DMS53 (cell line): ENCODE data around the gene OR2T29.
A peak's percentile ranks its signal among the peaks of the same experiment; 100 is the strongest.
"Not testable (repeated sequence)": the region's sequence is repeated elsewhere in the genome, so short reads cannot be mapped to it uniquely, and the experiment has no call there.

Experiments
- DNase-seq: peaks from one replicate; lab custom pipeline; 2025; lab: John Stamatoyannopoulos, UW

OR2T29 gene

DNA sequence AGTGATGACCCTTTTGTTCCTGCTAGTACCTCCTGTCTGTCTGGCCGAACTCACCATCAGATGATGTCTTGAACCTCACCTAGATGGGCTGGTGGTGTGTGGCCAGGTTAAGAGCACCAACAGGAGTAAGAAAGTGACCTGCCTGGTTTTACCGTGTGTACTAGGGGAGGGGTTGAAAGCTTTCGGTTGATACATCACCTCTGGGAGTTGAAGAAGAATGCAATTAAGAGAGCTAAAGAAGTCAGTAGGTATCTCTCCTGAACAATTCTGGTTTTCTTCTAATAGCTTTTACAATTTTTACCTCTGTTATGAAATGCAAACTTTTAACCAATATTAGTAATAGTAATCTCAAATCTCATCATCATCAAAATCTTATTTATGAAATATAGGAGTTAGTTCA is at the start of gene OR2T29:
Gene OR2T29, minus strand, starts transcription at position 101 of the 400 bp plus-strand sequence. CDS start 3,281 bp downstream, outside the sequence.
- not testable (repeated sequence) for DNase-seq

GRCh38 chr1:248611883-248612414 is 49.4 kb upstream of the OR2T29 start:
- peak; percentile 24 for DNase-seq

GRCh38 chr1:248610301-248610700 is 47.7 kb upstream of the OR2T29 start:
- no peak for DNase-seq

DNA sequence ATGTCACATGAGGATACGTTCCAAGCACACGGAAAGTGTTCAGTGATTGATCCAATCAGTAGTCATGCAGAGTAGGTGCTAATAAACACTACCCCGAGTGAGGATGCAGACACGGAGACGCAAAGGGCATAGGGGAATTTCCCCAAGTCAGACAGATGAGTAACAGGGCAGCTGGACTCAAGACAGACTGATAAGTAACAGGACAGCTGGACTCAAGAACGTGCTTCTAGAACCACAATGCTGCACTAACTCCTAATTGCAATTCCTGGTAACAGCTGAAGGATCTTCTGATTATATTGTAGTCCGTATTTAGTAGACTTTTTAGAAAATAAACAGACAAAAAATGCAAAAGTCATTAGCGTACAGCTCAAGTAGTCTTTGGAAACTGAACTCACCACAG is 36.8 kb upstream of the OR2T29 start:
- no peak for DNase-seq

DNA sequence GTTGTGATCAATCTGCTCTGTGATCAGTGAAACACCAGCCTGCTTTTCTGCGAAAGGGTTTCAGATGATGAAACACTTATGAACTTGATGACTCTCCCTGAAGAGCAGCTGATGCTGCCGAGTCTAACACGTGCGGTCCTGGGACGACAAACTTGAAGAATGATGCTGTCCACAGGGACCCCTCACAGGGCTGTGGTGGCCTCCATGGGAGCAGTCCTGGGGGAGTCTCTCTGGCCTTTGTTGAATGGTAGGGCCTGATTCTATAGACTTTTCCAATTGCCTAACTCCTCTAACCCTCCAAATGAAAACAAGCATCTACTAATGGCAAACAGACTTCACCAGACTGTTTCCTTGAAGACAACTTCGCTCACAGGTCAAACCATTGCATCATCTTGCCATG is 35.0 kb upstream of the OR2T29 start, which contains the start of gene OR2T10:
Gene OR2T10, minus strand, starts transcription at position 112 of the 400 bp plus-strand sequence. CDS start 3,932 bp downstream, outside the sequence.
- no peak for DNase-seq

GRCh38 chr1:248596615-248597014 is 34.0 kb upstream of the OR2T29 start:
- DNase-seq, result peak; percentile 75

DNA sequence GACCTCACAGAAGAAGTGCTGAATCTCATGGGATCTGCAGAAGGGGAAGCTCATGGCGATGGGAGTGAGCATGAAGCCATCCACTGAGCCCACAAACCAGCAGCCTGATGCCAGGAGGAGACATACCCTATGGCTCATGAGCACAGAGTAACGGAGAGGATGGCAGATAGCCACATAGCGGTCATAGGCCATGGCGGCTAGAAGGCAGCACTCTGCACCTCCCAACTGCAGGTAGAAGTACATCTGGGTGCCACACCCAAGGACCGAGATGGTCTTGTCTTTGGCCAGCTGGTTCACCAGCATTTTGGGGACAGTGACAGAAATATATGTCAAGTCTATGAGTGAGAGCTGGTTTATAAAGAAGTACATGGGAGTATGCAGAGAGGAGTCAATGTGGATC is 30.7 kb upstream of the OR2T29 start:
- DNase-seq, result no peak

DNA sequence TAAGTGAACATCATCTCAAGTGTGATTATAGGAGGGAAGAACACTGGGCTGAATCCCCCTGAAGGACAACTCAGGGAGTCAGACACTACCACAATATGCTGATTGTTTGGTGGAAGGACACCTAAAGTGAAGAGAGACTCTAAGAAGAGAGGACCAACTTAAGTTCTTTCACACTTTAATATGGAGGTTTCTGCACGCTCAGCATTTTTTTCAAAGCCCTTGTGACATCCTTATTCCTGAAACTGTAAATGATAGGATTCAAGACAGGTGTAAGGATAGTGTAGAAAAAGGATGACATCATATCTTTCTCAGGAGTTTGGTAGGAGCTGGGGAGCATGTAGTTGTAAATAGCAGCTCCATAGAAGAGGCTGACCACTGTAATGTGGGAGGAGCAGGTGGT is 30.1 kb upstream of the OR2T29 start:
- DNase-seq, result no peak

GRCh38 chr1:248590055-248590454 is 27.5 kb upstream of the OR2T29 start:
- DNase-seq, result no peak

DNA sequence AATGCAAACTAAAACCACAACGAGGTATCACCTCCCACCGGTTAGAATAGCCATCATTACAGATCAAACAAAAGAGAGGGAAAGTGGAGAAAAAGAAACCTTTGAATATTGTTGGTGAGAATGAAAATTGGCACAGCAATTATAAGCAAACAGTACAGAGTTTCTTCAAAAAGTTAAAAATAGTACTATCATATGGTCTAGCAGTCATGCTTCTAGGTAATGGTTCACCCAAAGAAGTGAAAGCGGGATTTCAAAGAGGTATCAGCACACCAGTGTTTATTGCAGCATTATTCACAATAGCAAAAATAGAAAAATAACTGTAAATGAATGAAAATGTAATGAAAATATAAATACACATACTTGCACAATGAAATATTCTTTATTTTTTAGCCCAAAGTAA is 26.8 kb upstream of the OR2T29 start:
- DNase-seq, result no peak

GRCh38 chr1:248585266-248585665 is 22.7 kb upstream of the OR2T29 start:
- no peak for DNase-seq

- DNase-seq, result no peak
Measured at GRCh38 chr1:248576260-248576980, 13.8 kb upstream of the OR2T29 start.

GRCh38 chr1:248574657-248575056 is 12.1 kb upstream of the OR2T29 start, which contains the start of gene OR2T34:
TSS of gene OR2T34 (minus strand) at chr1:248574757. CDS start at chr1:248574757, 0 bp downstream.
- DNase-seq, result not testable (repeated sequence)

- not testable (repeated sequence) for DNase-seq
Measured at GRCh38 chr1:248573856-248574255, 11.3 kb upstream of the OR2T29 start.

DNA sequence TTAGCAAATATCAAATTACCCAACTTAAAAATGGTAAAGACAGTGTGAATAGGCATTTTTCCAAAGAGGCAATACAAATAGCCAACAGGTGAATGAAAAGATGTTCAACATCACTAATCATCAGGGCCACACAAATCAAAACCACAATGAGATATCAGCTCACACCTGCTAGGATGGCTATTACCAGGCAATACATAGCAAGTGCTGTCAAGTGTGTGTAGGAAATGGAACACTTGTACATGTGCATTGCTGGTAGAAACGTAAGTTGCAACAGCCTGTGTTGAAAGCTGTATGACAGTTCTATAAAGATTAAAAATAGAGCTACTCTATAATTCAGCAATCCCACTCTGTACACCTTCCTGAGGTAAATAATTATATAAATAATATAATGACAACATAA is 9.5 kb upstream of the OR2T29 start:
- not testable (repeated sequence) for DNase-seq

GRCh38 chr1:248570811-248571210 is 8.2 kb upstream of the OR2T29 start:
- DNase-seq, result not testable (repeated sequence)

DNA sequence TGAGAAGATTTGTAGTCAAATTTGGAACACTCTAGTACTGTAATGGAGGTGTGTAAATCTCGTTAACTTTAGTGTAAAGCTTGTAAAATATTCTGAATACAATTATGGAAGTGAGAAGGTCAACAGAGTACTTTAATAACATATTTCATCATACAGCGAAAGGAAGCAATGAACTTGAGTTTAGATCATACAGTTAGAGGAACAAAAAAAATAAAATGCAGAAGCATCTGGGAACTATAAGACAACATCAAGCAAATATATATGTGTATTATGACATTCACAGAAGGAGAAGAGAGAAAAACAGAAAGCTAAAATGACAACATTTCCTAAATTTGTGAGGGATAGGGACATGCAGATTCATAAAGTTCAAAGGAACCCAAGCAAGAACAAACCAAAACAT is 6.5 kb upstream of the OR2T29 start:
- DNase-seq, result not testable (repeated sequence)

DNA sequence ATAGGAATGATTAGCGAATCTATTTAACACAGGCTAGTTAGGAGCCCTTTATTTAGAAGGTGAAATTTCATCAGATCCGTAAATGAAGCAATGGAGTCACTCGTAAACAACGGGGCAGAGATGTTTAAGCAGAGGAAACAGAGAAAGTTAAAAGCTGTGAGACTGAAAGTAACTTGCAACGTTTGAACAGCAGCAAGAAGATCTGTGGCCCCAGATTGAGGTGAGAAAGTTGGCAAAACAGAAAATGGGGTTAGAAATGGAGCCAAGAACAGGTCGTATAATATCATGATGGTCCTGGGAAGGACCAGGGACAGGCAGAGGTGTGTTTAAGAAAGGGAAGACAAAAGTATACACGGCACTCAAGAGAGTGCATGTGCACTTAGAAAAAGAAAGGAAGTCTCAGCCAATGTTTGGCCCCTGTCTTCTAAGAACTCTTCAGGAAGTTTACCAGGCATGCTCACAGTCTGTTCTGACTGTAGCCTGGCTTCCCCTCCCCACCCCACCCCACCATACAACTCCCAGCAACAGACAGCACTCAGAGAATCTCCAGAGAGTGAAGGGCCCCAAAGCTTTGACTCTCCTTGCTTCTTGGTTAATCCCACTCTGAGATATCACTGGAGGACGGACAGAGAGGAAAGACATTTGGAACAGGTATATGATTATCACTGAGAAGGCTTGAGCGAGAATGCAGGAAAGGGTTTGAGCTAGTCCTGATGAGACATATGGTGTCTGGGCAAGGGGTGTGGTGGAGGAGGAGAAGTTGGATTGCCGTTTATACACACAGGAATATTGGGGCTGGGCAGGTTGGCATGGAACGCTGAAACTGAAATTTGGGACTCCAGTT is 3.2 kb upstream of the OR2T29 start:
- not testable (repeated sequence) for DNase-seq

GRCh38 chr1:248551027-248551426 is 11.5 kb downstream of the OR2T29 start:
- not testable (repeated sequence) for DNase-seq

DNA sequence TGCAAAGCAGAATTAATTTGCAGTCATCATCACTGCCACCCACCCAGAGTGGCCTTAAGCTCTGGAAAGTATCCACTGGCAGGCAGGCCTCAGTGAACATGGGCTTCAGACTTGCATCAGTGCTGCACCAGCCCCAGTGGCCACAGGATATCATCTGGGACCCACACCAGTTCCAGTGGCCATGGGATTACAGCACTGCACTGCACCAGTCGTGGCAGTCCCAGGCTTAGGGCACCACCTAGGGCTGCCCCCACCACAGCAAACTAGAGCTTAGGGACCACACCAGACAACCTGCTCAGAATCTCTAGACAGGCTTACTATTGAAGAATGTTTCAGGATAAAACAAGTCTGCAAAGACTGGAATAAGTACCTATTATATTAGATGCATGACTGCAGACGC is 15.2 kb downstream of the OR2T29 start:
- not testable (repeated sequence) for DNase-seq

DNA sequence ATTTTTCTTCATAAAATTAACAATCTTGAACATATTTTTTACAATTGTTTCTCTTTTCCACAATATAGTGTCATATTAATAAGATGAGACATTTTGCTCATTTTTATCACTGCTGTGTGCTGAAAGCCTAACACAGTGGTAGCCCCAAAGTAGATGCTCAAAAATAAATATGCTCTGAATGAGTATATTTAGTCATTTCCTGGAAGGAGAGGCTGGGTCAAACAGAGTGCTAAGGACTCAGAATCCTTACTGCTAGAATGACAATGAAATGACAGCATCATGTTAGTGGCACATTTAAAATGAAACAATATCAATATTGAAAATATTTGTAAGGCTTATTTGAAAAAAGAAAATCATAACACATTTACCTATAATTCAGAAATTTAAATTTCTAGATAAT is 25.1 kb downstream of the OR2T29 start:
- DNase-seq, result not testable (repeated sequence)

GRCh38 chr1:248521856-248522255 is 40.7 kb downstream of the OR2T29 start:
- DNase-seq, result no peak

- DNase-seq, result not testable (repeated sequence)
Measured at GRCh38 chr1:248510217-248510616, 52.4 kb downstream of the OR2T29 start.
